Mammary epithelial cell (primary cell): ENCODE results near the gene EEA1.

ENCODE experiments used
- CTCF ChIP-seq, 2 donors: IDR thresholded peaks in 1 of 2; conservative IDR thresholded peaks in 1 of 2; 2 replicates each; pipeline ENCODE4 v1.5.1; 2011 to 2012; ENCODE audit warnings: inconsistent platforms in 2 of 2, low read length in 2 of 2, mild to moderate bottlenecking in 2 of 2, control low read depth in 1 of 2, low read depth in 1 of 2; ENCODE audit not compliant: insufficient read depth in 1 of 2; ENCODE audit errors: extremely low read depth in 1 of 2
- EZH2 ChIP-seq: IDR thresholded peaks from 2 replicates; pipeline ENCODE4 v1.6.1; 2012; ENCODE audit warnings: low read length, inconsistent platforms, borderline replicate concordance

- TF ChIP-seq CTCF (conservative IDR thresholded peaks at IDR 0.05 in 1 of 2, IDR thresholded peaks at IDR 0.05 in 1 of 2; ENCODE audit: extremely low read depth in 1 of 2, insufficient read depth in 1 of 2, low read depth in 1 of 2, low read length in 2 of 2) = no peak
- TF ChIP-seq EZH2 = no peak
These were observed 150.6 kb downstream of the EEA1 start for GRCh38 chr12:92778525-92778924.
